ENCODE measurements around the gene BLACAT1.

- no peak for TF ChIP-seq EZH2 (IDR thresholded peaks at IDR 0.05; ENCODE audit: low read depth)
- no peak for TF ChIP-seq CTCF (conservative IDR thresholded peaks at IDR 0.05)
Measured at GRCh38 chr1:205440121-205440475, 15.7 kb downstream of the BLACAT1 start.
